HG03457 (cell line): ENCODE data around the gene SEL1L3.
A peak's percentile ranks its signal among the peaks of the same experiment; 100 is the strongest.
"Not testable (repeated sequence)": the region's sequence is repeated elsewhere in the genome, so short reads cannot be mapped to it uniquely, and the experiment has no call there.

Experiments
- ATAC-seq: cut with Tn5 transposase; IDR thresholded peaks from one replicate; pipeline ENCODE4 v1.9.1; 2021; ENCODE audit warnings: moderate number of reproducible peaks; ENCODE audit not compliant: unreplicated experiment

The SEL1L3 gene

GRCh38 chr4:25879991-25880651, 17.3 kb upstream of the SEL1L3 start:
- peak; percentile 41 for ATAC-seq

- ATAC-seq, result no peak
These were observed 16.8 kb upstream of the SEL1L3 start for GRCh38 chr4:25879587-25879986.

GRCh38 chr4:25879091-25879584, 16.4 kb upstream of the SEL1L3 start:
- ATAC-seq, result no peak

GRCh38 chr4:25878676-25879075, 15.9 kb upstream of the SEL1L3 start:
- no peak for ATAC-seq

- no peak for ATAC-seq
These were observed 12.5 kb upstream of the SEL1L3 start for GRCh38 chr4:25875281-25875745.

GRCh38 chr4:25874655-25875054, 11.9 kb upstream of the SEL1L3 start:
- ATAC-seq, result no peak

GRCh38 chr4:25873632-25874129, 10.9 kb upstream of the SEL1L3 start:
- ATAC-seq, result no peak

GRCh38 chr4:25872851-25873631, 10.3 kb upstream of the SEL1L3 start:
- ATAC-seq, result no peak

- ATAC-seq, result no peak
These were observed 7.3 kb upstream of the SEL1L3 start for GRCh38 chr4:25870081-25870480.

GRCh38 chr4:25867781-25868294, 5.0 kb upstream of the SEL1L3 start:
- ATAC-seq, result no peak

- not testable (repeated sequence) for ATAC-seq
These were observed 3.6 kb upstream of the SEL1L3 start for GRCh38 chr4:25866401-25866800.

GRCh38 chr4:25865586-25865985, 2.8 kb upstream of the SEL1L3 start:
- ATAC-seq, result no peak

- no peak for ATAC-seq
These were observed 1.1 kb upstream of the SEL1L3 start for GRCh38 chr4:25863831-25864418.

GRCh38 chr4:25863347-25863784, 578 bp upstream of the SEL1L3 start:
- no peak for ATAC-seq

- ATAC-seq, result no peak
These were observed 807 bp downstream of the SEL1L3 start for GRCh38 chr4:25861951-25862410.

GRCh38 chr4:25861280-25861950, 1.4 kb downstream of the SEL1L3 start:
- no peak for ATAC-seq

- no peak for ATAC-seq
These were observed 2.1 kb downstream of the SEL1L3 start for GRCh38 chr4:25860586-25861279.

GRCh38 chr4:25859429-25860148, 3.2 kb downstream of the SEL1L3 start:
- no peak for ATAC-seq

GRCh38 chr4:25857851-25858400, 4.9 kb downstream of the SEL1L3 start:
- no peak for ATAC-seq
